ENCODE measurements around the gene SPTBN4. TPM values are rescaled to one million over a fixed set of nuclear protein-coding genes. Genes with fewer than 3 reads are reported as not detected.

The SPTBN4 gene
- total RNA-seq, 1 experiment from 2014 or later: 0.63 TPM

DNA sequence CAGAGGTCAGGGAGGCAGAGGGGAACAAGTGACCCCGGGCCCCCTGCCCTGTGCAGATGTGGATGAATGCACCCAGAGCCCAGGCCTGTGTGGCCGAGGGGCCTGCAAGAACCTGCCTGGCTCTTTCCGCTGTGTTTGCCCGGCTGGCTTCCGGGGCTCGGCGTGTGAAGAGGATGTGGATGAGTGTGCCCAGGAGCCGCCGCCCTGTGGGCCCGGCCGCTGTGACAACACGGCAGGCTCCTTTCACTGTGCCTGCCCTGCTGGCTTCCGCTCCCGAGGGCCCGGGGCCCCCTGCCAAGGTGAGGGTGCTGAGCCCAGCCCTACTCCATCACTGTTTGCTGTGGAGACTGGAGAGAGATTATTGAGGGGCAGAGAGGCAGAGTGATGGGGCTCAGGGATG lies 144.3 kb downstream of the SPTBN4 start:
- ChIA-PET CTCF (interaction anchor here (1.2 to 1.6 kb wide), 2 partner anchors 24 to 82 kb away, joined by 3 to 7 read pairs; no protein-coding TSS in a partner anchor), POLR2A (interaction anchor here (1.6 kb wide), 2 partner anchors 20 to 23 kb away, joined by 8 to 9 read pairs; no protein-coding TSS in a partner anchor)
- intact Hi-C loops (cut with micrococcal nuclease): no loop called here
- Mint-ChIP-seq H3K4me1 (ENCODE audit: insufficient read depth, unreplicated experiment) (peaks cover 42% of the 10 kb centered on the region), H3K4me3 (ENCODE audit: unreplicated experiment) (peak overlapping the region; percentile 74), H3K27me3 (ENCODE audit: insufficient read depth, unreplicated experiment) (no peaks in the 10 kb centered on the region), H3K36me3 (ENCODE audit: insufficient read depth, unreplicated experiment) (peaks cover 17% of the 10 kb centered on the region), H3K9me3 (ENCODE audit: unreplicated experiment) (no peaks in the 10 kb centered on the region), H3K27ac (ENCODE audit: low read depth, unreplicated experiment) (peak overlapping the region; percentile 39)
- peak; percentile 43 for DNase-seq (ENCODE audit: unreplicated experiment)
- TF ChIP-seq, protein P1, sequence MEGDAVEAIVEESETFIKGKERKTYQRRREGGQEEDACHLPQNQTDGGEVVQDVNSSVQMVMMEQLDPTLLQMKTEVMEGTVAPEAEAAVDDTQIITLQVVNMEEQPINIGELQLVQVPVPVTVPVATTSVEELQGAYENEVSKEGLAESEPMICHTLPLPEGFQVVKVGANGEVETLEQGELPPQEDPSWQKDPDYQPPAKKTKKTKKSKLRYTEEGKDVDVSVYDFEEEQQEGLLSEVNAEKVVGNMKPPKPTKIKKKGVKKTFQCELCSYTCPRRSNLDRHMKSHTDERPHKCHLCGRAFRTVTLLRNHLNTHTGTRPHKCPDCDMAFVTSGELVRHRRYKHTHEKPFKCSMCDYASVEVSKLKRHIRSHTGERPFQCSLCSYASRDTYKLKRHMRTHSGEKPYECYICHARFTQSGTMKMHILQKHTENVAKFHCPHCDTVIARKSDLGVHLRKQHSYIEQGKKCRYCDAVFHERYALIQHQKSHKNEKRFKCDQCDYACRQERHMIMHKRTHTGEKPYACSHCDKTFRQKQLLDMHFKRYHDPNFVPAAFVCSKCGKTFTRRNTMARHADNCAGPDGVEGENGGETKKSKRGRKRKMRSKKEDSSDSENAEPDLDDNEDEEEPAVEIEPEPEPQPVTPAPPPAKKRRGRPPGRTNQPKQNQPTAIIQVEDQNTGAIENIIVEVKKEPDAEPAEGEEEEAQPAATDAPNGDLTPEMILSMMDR (IDR thresholded peaks at IDR 0.05; ENCODE audit: unreplicated experiment): no peak
- BruUV-seq (replicated peaks): no TSS peak

DNA sequence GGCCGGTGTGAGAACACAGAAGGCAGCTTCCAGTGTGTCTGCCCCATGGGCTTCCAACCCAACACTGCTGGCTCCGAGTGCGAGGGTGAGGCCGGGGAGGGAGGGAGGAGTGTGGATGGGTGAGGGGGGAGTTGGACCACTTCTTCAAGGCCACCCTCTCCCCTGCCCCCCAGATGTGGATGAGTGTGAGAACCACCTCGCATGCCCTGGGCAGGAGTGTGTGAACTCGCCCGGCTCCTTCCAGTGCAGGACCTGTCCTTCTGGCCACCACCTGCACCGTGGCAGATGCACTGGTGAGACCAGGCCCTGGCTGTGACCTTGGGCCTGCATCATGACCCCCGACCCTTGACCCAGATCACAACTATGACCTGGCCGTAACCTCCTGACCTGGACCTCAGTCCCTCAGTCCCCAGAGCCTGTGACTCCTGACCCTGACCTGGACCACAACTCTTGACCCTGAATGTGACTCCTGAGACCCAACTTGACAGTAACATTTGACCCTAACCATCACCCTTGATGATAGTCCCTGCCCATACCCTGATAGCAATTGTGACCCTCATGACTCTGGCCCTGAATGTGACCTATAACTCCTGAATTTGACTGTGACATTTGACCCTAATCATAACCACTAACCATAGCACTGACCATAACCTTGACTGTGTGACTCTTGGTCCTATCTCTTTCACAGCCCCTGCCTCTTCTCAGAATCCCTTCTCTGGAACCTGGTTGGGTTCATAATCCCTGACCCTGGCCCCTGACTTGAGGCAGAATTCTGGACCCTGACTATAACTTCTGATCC lies 145.3 kb downstream of the SPTBN4 start:
- Mint-ChIP-seq H3K9me3 (ENCODE audit: unreplicated experiment) (no peaks in the 10 kb centered on the region), H3K36me3 (ENCODE audit: insufficient read depth, unreplicated experiment) (peaks cover 22% of the 10 kb centered on the region), H3K27me3 (ENCODE audit: insufficient read depth, unreplicated experiment) (no peaks in the 10 kb centered on the region), H3K4me3 (ENCODE audit: unreplicated experiment) (peak overlapping the region; percentile 43), H3K27ac (ENCODE audit: low read depth, unreplicated experiment) (no peak overlapping the region), H3K4me1 (ENCODE audit: insufficient read depth, unreplicated experiment) (peaks cover 42% of the 10 kb centered on the region)
- no TSS peak for BruUV-seq (replicated peaks)
- DNase-seq (ENCODE audit: unreplicated experiment): no peak
- CTCF ChIA-PET: no interaction called here
- intact Hi-C loops (cut with micrococcal nuclease): no loop called here
- POLR2A ChIA-PET: interaction anchor here (0.5 kb wide), 1 partner anchor 24 kb away, joined by 3 read pairs; no protein-coding TSS in a partner anchor
- TF ChIP-seq, protein P1 (IDR thresholded peaks at IDR 0.05; ENCODE audit: unreplicated experiment): no peak

DNA sequence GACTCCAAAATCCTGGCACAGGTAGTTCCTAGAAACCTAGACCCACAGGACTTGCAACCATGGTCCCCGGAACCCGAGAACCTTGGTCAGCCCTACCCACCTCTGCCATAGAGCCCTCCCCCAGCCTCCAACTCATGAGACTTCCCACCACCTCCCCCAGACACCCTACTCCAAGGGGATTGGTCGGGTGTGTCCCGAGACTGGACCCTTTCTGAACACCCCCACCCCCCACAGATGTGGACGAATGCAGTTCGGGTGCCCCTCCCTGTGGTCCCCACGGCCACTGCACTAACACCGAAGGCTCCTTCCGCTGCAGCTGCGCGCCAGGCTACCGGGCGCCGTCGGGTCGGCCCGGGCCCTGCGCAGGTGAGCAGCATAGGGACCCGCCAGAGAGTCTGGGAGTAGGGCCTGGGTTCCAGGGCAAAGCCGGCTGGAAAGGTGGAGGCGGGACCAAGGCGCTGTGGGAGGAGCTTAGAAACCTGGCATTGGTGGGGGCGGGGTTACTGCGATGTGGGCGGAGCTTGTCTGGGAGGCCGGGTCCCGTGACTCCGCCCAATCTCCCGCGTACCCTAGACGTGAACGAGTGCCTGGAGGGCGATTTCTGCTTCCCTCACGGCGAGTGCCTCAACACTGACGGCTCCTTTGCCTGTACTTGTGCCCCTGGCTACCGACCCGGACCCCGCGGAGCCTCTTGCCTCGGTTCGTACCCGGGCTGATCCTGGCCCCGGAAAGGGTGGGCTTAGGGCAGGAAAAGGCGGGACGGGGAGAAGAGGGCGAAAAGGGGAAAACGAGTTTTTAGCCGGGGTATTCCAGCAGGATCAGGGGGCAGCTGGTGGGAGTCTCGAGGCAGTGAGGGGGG lies 146.3 kb downstream of the SPTBN4 start:
- Mint-ChIP-seq H3K36me3 (ENCODE audit: insufficient read depth, unreplicated experiment) (peaks cover 19% of the 10 kb centered on the region), H3K9me3 (ENCODE audit: unreplicated experiment) (no peaks in the 10 kb centered on the region), H3K4me3 (ENCODE audit: unreplicated experiment) (no peak overlapping the region), H3K4me1 (ENCODE audit: insufficient read depth, unreplicated experiment) (peaks cover 33% of the 10 kb centered on the region), H3K27ac (ENCODE audit: low read depth, unreplicated experiment) (no peak overlapping the region), H3K27me3 (ENCODE audit: insufficient read depth, unreplicated experiment) (no peaks in the 10 kb centered on the region)
- CTCF ChIA-PET: interaction anchor here (4.4 kb wide), 1 partner anchor 21 kb away, joined by 37 read pairs; no protein-coding TSS in a partner anchor
- DNase-seq (ENCODE audit: unreplicated experiment): no peak
- TF ChIP-seq, protein P1 (IDR thresholded peaks at IDR 0.05; ENCODE audit: unreplicated experiment): no peak
- BruUV-seq (replicated peaks): no TSS peak
- intact Hi-C loops (cut with micrococcal nuclease): no loop called here
- POLR2A ChIA-PET: no interaction called here
